ENCODE data around the gene SETBP1.

The SETBP1 gene

GRCh38 chr18:45056926-45057325 lies 376.2 kb downstream of the SETBP1 start:
- Histone ChIP-seq H3K27ac (no peak overlapping the region), H3K9me3 (ENCODE audit: control insufficient read depth, low read length) (no peaks in the 10 kb centered on the region)

GRCh38 chr18:45057955-45058600 lies 377.4 kb downstream of the SETBP1 start:
- Histone ChIP-seq H3K9ac (no peak overlapping the region), H3K27me3 (ENCODE audit: control insufficient read depth, insufficient read depth, low read length) (no peaks in the 10 kb centered on the region), H3K79me2 (no peaks in the 10 kb centered on the region), H3K9me3 (ENCODE audit: control insufficient read depth, low read length) (no peaks in the 10 kb centered on the region), H3K4me3 (ENCODE audit: low read depth, low read length) (no peak overlapping the region), H2AFZ (no peak overlapping the region), H3K4me1 (no peaks in the 10 kb centered on the region), H3K27ac (no peak overlapping the region), H3K36me3 (ENCODE audit: control insufficient read depth, insufficient read depth, low read length) (no peaks in the 10 kb centered on the region), H3K4me2 (ENCODE audit: low read length) (no peak overlapping the region)
- no peak for TF ChIP-seq CTCF (IDR thresholded peaks at IDR 0.05)

More at GRCh38 chr18:45056926-45057325, 376.2 kb downstream of the SETBP1 start:
- Histone ChIP-seq H3K9ac (no peak overlapping the region), H3K4me1 (no peaks in the 10 kb centered on the region), H3K4me3 (ENCODE audit: low read depth, low read length) (no peak overlapping the region), H3K4me2 (ENCODE audit: low read length) (no peak overlapping the region), H3K79me2 (no peaks in the 10 kb centered on the region), H3K27me3 (ENCODE audit: control insufficient read depth, insufficient read depth, low read length) (no peaks in the 10 kb centered on the region), H2AFZ (no peak overlapping the region), H3K36me3 (ENCODE audit: control insufficient read depth, insufficient read depth, low read length) (no peaks in the 10 kb centered on the region)
- no peak for TF ChIP-seq CTCF (IDR thresholded peaks at IDR 0.05)

- no peak for TF ChIP-seq CTCF (IDR thresholded peaks at IDR 0.05)
- no peak overlapping the region for H3K4me2 ChIP-seq (ENCODE audit: low read length)
- H3K4me1 ChIP-seq, result no peaks in the 10 kb centered on the region
- no peaks in the 10 kb centered on the region for H3K79me2 ChIP-seq
- H3K4me3 ChIP-seq (ENCODE audit: low read depth, low read length), result no peak overlapping the region
- no peaks in the 10 kb centered on the region for H3K36me3 ChIP-seq (ENCODE audit: control insufficient read depth, insufficient read depth, low read length)
- no peak overlapping the region for H2AFZ ChIP-seq
- no peaks in the 10 kb centered on the region for H3K27me3 ChIP-seq (ENCODE audit: control insufficient read depth, insufficient read depth, low read length)
- H3K27ac ChIP-seq, result no peak overlapping the region
- H3K9ac ChIP-seq, result no peak overlapping the region
- H3K9me3 ChIP-seq (ENCODE audit: control insufficient read depth, low read length), result no peaks in the 10 kb centered on the region
Observed at GRCh38 chr18:45059695-45060094, 379.0 kb downstream of the SETBP1 start.

GRCh38 chr18:45060102-45060501 lies 379.4 kb downstream of the SETBP1 start:
- Histone ChIP-seq H3K4me1 (no peaks in the 10 kb centered on the region), H3K79me2 (no peaks in the 10 kb centered on the region), H3K9me3 (ENCODE audit: control insufficient read depth, low read length) (no peaks in the 10 kb centered on the region), H3K4me3 (ENCODE audit: low read depth, low read length) (no peak overlapping the region), H3K27me3 (ENCODE audit: control insufficient read depth, insufficient read depth, low read length) (no peaks in the 10 kb centered on the region), H3K27ac (no peak overlapping the region), H3K36me3 (ENCODE audit: control insufficient read depth, insufficient read depth, low read length) (no peaks in the 10 kb centered on the region), H2AFZ (no peak overlapping the region), H3K4me2 (ENCODE audit: low read length) (no peak overlapping the region), H3K9ac (no peak overlapping the region)
- no peak for TF ChIP-seq CTCF (IDR thresholded peaks at IDR 0.05)

GRCh38 chr18:45061359-45061758 lies 380.7 kb downstream of the SETBP1 start:
- Histone ChIP-seq H3K36me3 (ENCODE audit: control insufficient read depth, insufficient read depth, low read length) (no peaks in the 10 kb centered on the region), H3K9ac (no peak overlapping the region), H3K79me2 (no peaks in the 10 kb centered on the region), H3K27ac (no peak overlapping the region), H3K4me2 (ENCODE audit: low read length) (no peak overlapping the region), H3K4me3 (ENCODE audit: low read depth, low read length) (no peak overlapping the region), H3K27me3 (ENCODE audit: control insufficient read depth, insufficient read depth, low read length) (no peaks in the 10 kb centered on the region), H3K4me1 (no peaks in the 10 kb centered on the region), H3K9me3 (ENCODE audit: control insufficient read depth, low read length) (no peaks in the 10 kb centered on the region), H2AFZ (no peak overlapping the region)
- no peak for TF ChIP-seq CTCF (IDR thresholded peaks at IDR 0.05)

All from parathyroid adenoma (tissue), 2 donors.